Activated T-cell treated with anti-CD3 and anti-CD28 coated beads, Interleukin-2, amount 50 U/mL, for 72 hours (primary cell): Measurements from ENCODE around the gene KRT86. TPM values are rescaled to one million over a fixed set of nuclear protein-coding genes. Genes with fewer than 3 reads are reported as not detected.

ENCODE experiments used
- ATAC-seq, 2 donors: fragments of 150-1000 bp; cut with Tn5 transposase; replicated peaks in 1 of 2; 2 replicates each; pipeline ENCODE4 v1.10.0; 2021; ENCODE audit warnings: moderate library complexity in 2 of 2, mild to moderate bottlenecking in 1 of 2
- DNase-seq, 2 donors: peaks; one replicate each; pipeline ENCODE4 v3.0.0; 2021 to 2022; ENCODE audit warnings: mixed read lengths in 1 of 2
- H3K27ac Mint-ChIP-seq: one replicate; pipeline ENCODE4 v1.8.0; 2022; ENCODE audit warnings: mild to moderate bottlenecking, moderate library complexity, mixed read lengths
- H3K27me3 Mint-ChIP-seq: one replicate; pipeline ENCODE4 v1.8.0; 2022; ENCODE audit warnings: low read depth, mixed read lengths
- H3K36me3 Mint-ChIP-seq, 2 donors: one replicate each; pipeline ENCODE4 v1.8.0; 2022; ENCODE audit warnings: mixed read lengths in 2 of 2, mild to moderate bottlenecking in 1 of 2; ENCODE audit not compliant: insufficient read depth in 2 of 2
- H3K4me1 Mint-ChIP-seq: one replicate; pipeline ENCODE4 v1.8.0; 2022; ENCODE audit warnings: low read depth, mixed read lengths
- H3K4me3 Mint-ChIP-seq, 2 donors: one replicate each; pipeline ENCODE4 v1.8.0; 2022; ENCODE audit warnings: mild to moderate bottlenecking in 2 of 2, mixed read lengths in 2 of 2, moderate library complexity in 2 of 2
- H3K9me3 Mint-ChIP-seq, 2 donors: one replicate each; pipeline ENCODE4 v1.8.0; 2022; ENCODE audit warnings: mixed read lengths in 2 of 2
- total RNA-seq, 2 donors: library from RNA; stranded (reverse); gene quantifications; one replicate each; pipeline ENCODE4 v1.2.3, GENCODE V29; 2022

Gene KRT86
- total RNA-seq, 2 donors from 2014 or later, result 0.82 to 1.00 TPM

DNA sequence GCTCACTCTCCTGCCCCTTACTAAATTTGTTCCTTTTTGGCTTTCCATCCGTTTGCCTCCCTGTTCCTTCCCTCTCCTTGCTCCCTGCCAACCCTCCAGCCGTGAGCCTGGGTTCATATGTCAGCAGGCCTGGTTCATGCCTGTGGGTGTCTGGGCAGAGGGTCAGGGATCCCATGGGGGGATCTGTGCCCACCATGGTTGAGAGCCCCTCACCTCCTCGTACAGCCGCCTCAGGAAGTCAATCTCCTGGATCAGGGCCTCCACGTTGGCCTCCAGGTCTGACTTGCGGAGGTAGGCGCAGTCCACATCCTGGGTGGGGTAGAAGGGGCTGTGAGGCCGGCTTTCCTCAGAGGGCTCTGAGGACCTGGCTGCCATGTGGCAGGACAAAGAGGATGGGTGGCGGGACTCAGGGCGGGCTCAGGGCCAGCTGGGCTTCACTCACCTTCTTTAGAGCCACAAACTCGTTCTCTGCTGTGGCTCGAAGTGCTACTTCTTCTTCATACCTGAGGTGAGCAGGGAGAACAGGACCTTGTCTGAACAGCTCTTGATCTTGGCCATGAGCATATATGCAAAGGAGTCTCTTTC lies 43.1 kb downstream of the KRT86 start:
- Mint-ChIP-seq H3K36me3 (no peaks in the 10 kb centered on the region), H3K9me3 (no peaks in the 10 kb centered on the region), H3K4me3 (no peak overlapping the region), H3K27ac (no peak overlapping the region), H3K27me3 (peaks cover 42% of the 10 kb centered on the region), H3K4me1 (no peaks in the 10 kb centered on the region)
- ATAC-seq (no peak), DNase-seq (no peak)

DNA sequence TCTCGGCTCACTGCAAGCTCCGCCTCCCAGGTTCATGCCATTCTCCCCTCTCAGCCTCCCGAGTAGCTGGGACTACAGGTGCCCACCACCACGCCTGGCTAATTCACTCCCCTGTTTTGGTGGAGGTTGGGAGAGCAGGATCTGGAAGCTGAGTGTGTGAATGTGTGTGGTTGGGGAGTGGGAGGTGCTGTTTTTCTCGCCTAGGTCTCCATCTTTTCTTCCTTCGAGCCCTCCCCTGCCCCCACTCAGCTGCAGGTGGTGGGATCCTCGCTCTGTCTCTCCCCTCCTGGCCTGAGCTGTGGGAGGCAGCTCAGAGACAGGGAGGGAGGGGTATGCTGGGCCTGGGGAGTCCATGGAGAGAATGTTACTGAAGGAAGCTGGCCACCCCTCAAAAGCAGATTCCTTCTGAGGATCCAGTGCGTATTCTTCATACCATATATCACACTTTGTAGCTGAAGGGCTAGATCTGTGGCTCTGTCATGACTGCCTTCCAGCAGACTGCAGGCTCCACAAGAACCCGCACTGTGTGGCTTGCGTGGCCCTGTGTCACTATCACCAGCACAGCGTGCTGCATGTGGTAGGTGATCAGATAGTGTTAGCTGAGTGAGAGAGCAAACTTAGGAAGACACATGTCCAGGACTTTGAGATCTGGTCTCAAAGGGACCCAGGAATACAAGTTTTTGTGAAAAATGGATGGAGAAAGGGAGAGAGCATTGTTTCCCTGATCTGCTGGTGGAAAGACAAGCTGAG lies 44.0 kb downstream of the KRT86 start:
- Mint-ChIP-seq H3K9me3 (no peaks in the 10 kb centered on the region), H3K36me3 (no peaks in the 10 kb centered on the region), H3K4me1 (no peaks in the 10 kb centered on the region), H3K27ac (no peak overlapping the region), H3K27me3 (peaks cover 46% of the 10 kb centered on the region), H3K4me3 (no peak overlapping the region)
- DNase-seq (no peak), ATAC-seq (no peak)

DNA sequence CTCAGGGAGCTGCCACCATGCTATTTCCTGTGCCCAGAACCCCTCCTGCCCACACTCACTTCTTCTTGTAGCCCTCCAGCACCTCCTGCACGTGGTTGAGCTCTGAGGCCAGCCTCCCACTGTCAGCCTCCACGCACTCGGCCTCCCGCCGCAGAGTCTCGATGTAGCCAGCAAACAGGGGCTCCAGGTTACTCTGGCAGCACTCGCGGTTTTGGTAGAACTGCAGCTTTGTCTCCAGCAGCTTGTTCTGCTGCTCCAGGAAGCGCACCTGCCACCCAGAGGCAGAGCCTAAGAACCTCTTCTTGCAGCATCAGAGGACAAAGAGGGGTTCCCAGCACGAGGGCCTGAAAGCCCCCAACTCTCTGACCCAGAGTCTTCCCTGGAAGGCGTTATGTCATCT lies 44.7 kb downstream of the KRT86 start:
- no peaks in the 10 kb centered on the region for H3K4me1 Mint-ChIP-seq
- DNase-seq, result no peak
- H3K4me3 Mint-ChIP-seq, result no peak overlapping the region
- H3K27me3 Mint-ChIP-seq, result peaks cover 47% of the 10 kb centered on the region
- H3K27ac Mint-ChIP-seq, result no peak overlapping the region
- H3K36me3 Mint-ChIP-seq, result no peaks in the 10 kb centered on the region
- no peaks in the 10 kb centered on the region for H3K9me3 Mint-ChIP-seq
- no peak for ATAC-seq

DNA sequence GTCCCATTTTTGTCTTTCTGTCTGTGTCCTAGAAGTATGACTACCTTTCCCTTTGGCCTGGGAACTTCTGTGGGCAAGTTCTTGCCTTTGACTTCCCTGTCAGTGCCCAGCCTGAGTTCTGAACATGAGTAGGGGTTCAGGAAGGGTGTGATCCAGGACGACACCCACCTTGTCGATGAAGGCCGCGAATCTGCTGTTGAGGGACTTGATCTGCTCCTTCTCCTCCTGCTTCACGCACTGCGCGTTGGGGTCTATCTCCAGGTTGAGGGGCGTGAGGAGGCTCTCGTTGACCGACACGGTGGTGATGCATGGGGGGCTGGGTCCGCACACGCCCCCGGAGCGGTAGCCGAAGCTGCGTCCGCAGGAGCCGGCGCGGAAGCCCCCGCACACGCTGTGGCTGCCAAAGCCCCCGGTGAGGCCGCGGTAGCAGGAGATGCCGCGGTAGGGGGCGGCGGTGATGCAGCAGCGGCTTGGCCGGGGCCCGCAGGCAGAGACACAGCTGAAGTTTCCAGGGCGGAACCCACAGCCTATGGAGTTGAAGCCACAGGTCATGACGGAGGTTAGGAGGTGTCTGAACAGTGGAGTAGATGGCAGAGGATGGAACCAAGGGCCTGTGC lies 46.4 kb downstream of the KRT86 start, which contains the start of gene KRT83:
KRT83 (minus strand) TSS at position 615 of the 617 bp plus-strand sequence; CDS start at position 552, 63 bp downstream.
- Mint-ChIP-seq H3K27ac (no peak within 1 kb of the TSS), H3K4me3 (no peak within 1 kb of the TSS), H3K9me3 (no peaks in the 10 kb centered on the region), H3K27me3 (peaks cover 57% of the 10 kb centered on the region), H3K36me3 (no peaks in the 10 kb centered on the region), H3K4me1 (no peaks in the 10 kb centered on the region)
- DNase-seq, result no peak
- no peak for ATAC-seq

DNA sequence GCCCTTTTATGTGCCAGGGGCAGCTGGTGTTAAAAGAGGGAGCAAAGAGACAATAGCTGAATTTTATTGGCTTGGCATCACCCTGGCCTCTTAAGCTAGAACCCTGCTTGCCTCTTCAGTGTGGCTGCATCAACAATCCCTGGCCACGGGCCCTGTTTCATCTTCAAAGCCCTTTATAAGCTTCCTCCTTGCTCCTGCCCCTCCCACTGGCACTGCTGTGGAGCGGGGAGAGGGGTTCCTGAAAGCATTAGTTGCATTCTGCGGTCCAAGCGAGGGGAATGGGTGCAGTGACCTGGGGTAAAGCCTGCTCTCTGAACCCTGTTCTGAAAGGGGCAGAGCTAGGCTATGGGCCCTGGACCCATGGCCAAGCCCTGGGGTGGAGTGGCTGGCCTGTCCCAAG lies 47.0 kb downstream of the KRT86 start:
- ATAC-seq, result no peak
- Mint-ChIP-seq H3K9me3 (no peaks in the 10 kb centered on the region), H3K4me3 (no peak overlapping the region), H3K4me1 (no peaks in the 10 kb centered on the region), H3K27me3 (peaks cover 57% of the 10 kb centered on the region), H3K36me3 (no peaks in the 10 kb centered on the region), H3K27ac (no peak overlapping the region)
- no peak for DNase-seq

DNA sequence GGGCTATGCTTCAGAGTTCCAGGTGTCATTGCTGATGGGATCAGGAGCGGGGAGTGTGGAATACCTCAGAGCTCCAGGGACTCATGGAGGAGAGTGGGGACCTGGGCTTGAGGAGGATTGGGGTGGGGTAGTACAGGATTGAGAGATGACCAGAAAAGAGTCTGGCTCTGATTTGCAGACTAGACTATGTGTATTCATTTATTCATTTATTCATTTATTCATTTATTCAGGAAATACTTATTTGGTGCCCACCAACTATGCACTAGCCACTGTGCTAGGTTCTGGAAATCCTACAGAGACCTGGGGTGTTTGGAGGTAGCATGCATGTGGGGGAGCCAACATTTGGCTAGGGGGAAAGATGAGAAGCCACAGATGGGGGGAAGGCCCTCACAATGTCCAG lies 47.6 kb downstream of the KRT86 start:
- H3K27me3 Mint-ChIP-seq, result peaks cover 60% of the 10 kb centered on the region
- H3K27ac Mint-ChIP-seq, result no peak overlapping the region
- no peak for ATAC-seq
- no peaks in the 10 kb centered on the region for H3K9me3 Mint-ChIP-seq
- no peak for DNase-seq
- H3K4me1 Mint-ChIP-seq, result peaks cover 5% of the 10 kb centered on the region
- H3K36me3 Mint-ChIP-seq, result no peaks in the 10 kb centered on the region
- no peak overlapping the region for H3K4me3 Mint-ChIP-seq

DNA sequence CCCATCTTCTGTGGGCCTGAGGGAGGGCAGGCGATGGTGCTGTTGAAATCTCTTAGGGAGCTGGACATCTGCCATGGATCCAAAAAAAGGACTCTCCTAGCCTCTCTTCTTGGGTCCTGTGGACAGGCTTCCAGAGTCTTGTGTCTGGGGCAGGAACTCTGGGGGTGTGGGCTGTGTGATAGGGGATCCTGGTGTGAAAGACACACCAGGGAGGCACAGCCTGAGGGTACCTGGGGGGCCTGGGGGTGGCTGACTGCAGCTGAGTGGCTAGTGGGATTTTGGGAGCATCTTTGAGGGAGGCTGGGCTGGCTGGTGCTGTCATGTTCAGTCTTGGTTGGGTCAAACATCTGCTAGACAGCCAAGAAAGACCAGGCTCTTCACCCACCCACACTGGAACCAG lies 48.6 kb downstream of the KRT86 start:
- peaks cover 14% of the 10 kb centered on the region for H3K4me1 Mint-ChIP-seq
- ATAC-seq, result no peak
- no peaks in the 10 kb centered on the region for H3K9me3 Mint-ChIP-seq
- H3K4me3 Mint-ChIP-seq, result no peak overlapping the region
- peaks cover 64% of the 10 kb centered on the region for H3K27me3 Mint-ChIP-seq
- DNase-seq, result no peak
- no peaks in the 10 kb centered on the region for H3K36me3 Mint-ChIP-seq
- H3K27ac Mint-ChIP-seq, result no peak overlapping the region

DNA sequence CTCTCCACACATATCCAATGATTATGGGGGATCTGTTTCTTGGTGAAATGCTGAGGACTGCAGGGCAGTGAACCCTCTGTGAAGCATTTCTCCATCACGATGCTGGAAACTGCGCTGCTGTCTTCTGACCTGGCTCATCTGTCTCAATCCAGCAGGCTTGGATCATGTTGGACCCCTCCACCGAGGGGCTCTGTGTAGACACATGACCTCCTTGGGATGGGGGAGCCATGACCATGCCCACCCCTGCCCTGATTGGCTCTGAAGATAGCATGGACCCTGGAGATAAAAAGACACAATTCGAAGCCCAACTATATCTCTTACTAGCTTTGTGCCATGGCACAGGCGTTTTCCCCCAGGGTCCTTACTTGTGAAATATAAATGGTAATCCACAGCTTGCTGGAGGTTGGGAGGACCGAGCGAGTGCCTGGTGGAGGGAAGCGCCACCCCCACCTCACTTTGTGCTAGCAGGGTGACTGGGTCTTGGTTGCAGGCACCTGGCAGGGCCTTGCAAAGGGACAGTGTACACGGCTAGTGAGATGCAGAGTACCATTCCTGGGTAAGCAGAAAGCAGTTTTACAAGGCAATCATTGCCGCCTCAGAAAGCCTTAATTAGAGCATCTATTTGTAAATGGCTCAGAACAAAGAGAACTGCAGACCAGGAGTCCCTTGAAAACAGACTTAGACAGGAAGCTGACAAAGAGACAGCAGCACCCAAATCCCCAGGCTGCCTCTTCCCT lies 49.1 kb downstream of the KRT86 start:
- peaks cover 59% of the 10 kb centered on the region for H3K27me3 Mint-ChIP-seq
- no peak overlapping the region for H3K27ac Mint-ChIP-seq
- no peaks in the 10 kb centered on the region for H3K9me3 Mint-ChIP-seq
- no peak for ATAC-seq
- no peaks in the 10 kb centered on the region for H3K36me3 Mint-ChIP-seq
- no peak overlapping the region for H3K4me3 Mint-ChIP-seq
- H3K4me1 Mint-ChIP-seq, result peaks cover 20% of the 10 kb centered on the region
- DNase-seq, result no peak

DNA sequence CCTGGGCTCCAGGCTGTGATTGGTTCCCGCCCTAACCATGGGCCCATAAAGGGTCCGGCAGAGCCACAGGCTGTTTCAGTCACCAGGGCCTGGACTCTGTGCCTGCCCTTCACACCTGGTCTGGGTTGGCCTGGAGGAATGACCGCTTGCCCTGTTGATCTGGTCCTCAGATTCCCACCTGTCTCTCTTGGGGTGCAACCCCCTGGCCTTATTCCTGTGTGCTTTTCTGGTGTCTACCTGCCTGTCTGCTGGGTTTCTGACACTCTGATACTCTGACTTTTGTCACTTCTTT lies 49.7 kb downstream of the KRT86 start:
- Mint-ChIP-seq H3K36me3 (no peaks in the 10 kb centered on the region), H3K4me3 (no peak overlapping the region), H3K4me1 (peaks cover 20% of the 10 kb centered on the region), H3K27ac (no peak overlapping the region), H3K27me3 (peaks cover 59% of the 10 kb centered on the region), H3K9me3 (no peaks in the 10 kb centered on the region)
- ATAC-seq (no peak), DNase-seq (no peak)

DNA sequence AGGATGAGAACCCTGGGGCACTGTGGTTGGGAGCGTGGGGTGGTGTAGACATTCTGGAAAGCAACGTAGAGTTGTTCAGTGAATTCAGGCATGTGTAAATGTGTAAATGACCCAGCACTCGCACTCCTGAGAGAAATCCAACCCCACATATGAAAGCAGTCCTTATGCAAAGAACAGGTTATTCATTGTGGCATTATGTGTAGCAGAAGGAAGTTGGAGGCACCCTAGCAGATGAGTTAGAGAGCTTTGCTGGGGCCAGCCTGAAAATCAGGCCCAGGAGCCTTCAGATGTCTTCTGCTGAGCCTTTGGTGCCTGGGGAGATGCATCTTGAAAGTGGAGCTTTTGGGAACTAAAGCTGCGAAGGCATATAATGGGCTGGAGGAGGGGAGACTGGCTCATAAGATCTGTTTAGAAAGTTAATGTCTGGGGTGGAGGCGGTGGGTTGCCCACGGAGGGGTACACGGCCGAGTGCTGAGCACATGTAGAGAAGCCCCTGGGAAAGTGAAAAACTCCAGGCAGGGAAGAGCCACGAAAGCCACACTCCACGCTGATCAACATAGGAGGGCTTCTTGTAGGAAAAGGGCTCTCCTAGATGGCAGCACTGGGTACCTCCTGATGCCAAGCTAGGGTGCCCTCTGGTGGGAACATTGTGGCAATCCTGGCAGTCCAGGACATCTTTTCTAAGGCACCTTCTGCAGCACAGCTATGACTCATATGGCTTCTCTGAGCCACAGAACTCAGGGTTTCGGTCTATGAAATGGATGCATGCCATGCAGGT lies 52.8 kb downstream of the KRT86 start:
- ATAC-seq (peak; percentile 98), DNase-seq (peak; percentile 73 to 83)
- Mint-ChIP-seq H3K4me3 (peak overlapping the region in 1 of 2 donors; percentile 14), H3K27me3 (peaks cover 51% of the 10 kb centered on the region), H3K9me3 (no peaks in the 10 kb centered on the region), H3K27ac (no peak overlapping the region), H3K4me1 (peaks cover 20% of the 10 kb centered on the region), H3K36me3 (no peaks in the 10 kb centered on the region)

DNA sequence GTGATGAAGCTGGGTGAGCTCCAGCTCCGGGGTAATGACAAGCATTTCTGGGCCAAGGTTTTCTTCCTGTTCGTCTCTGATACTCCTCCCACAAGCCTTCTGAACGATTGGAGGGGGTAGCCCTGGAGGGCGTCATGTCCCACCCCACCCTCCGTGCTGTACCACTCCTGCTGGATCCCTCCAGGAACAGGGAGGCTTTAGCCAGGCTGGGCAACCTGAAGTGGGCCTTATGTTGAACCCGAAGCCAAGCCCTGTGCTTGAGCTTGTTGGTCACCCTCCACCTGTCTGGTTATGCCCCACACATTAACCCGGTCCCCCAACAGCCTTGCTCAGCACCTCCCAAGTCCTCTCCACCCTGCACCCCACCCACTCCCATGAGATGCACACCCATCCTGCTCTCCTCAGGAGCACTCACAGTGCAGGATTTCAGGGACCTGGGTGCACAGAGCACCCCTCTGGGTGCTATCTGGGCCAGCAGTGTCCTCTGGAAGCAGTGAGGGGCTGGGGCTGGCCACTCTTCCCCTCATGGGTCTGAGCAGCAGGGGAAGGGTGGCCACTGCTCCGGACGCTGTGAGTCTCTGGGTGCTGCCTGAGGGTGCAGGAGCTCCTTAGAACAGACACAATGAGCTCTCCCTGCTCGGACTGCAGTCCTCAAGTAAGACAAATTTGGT lies 53.5 kb downstream of the KRT86 start:
- H3K36me3 Mint-ChIP-seq, result no peaks in the 10 kb centered on the region
- no peaks in the 10 kb centered on the region for H3K9me3 Mint-ChIP-seq
- no peak overlapping the region for H3K27ac Mint-ChIP-seq
- ATAC-seq, result no peak
- no peak for DNase-seq
- peaks cover 20% of the 10 kb centered on the region for H3K4me1 Mint-ChIP-seq
- peaks cover 45% of the 10 kb centered on the region for H3K27me3 Mint-ChIP-seq
- H3K4me3 Mint-ChIP-seq, result no peak overlapping the region

DNA sequence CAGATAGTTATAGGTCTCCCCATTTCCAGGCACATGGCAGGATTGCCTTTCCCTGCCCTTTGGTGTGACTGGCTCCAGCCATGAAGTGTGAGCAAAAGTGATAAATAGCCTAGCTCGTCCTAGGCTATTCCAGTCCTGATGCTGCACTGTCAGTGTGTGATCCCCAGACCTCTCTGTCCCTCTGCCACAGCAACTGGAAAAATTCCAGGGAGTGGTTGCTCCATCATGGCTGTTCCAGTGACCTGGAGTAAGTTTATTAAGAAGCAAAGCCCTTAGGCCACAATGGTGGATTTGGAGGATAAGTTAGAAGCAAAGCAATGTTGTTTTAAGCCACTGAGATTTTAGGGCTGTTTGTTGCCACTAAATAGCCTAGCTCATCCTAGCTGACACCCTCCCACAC lies 56.6 kb downstream of the KRT86 start:
- no peaks in the 10 kb centered on the region for H3K9me3 Mint-ChIP-seq
- peaks cover 35% of the 10 kb centered on the region for H3K27me3 Mint-ChIP-seq
- no peak overlapping the region for H3K27ac Mint-ChIP-seq
- no peak overlapping the region for H3K4me3 Mint-ChIP-seq
- no peaks in the 10 kb centered on the region for H3K36me3 Mint-ChIP-seq
- no peak for ATAC-seq
- DNase-seq, result no peak
- H3K4me1 Mint-ChIP-seq, result peaks cover 20% of the 10 kb centered on the region
